ENCODE measurements around the gene TM7SF2. TPM values are rescaled to one million over a fixed set of nuclear protein-coding genes. Genes with fewer than 3 reads are reported as not detected.

TM7SF2 gene
- total and polyA plus RNA-seq, 2 of the 13 experiments (the other 11 are each of a cell fraction or from before 2014, with no cell fraction given) = 56.0 to 66.9 TPM

- no peak for TF ChIP-seq ZNF775 (CRISPR knock-in tag; IDR thresholded peaks at IDR 0.05; ENCODE audit: borderline replicate concordance)
- TF ChIP-seq GTF3A (CRISPR knock-in tag; conservative IDR thresholded peaks at IDR 0.05) = no peak; the same call in 1 of the 2 replicates
- TF ChIP-seq ELF4 (CRISPR knock-in tag; IDR thresholded peaks at IDR 0.05; ENCODE audit: borderline replicate concordance) = peak; percentile 81; the same call in 1 of the 2 replicates
- no peak for TF ChIP-seq ZNF800 (CRISPR knock-in tag; IDR thresholded peaks at IDR 0.05)
- TF ChIP-seq ZMAT5 (CRISPR knock-in tag; IDR thresholded peaks at IDR 0.05; ENCODE audit: borderline replicate concordance, low read depth) = no peak
- peak; percentile 67; the same call in 1 of the 2 replicates for TF ChIP-seq THRA (CRISPR knock-in tag; IDR thresholded peaks at IDR 0.05; ENCODE audit: borderline replicate concordance)
- TF ChIP-seq SATB2 (CRISPR knock-in tag; IDR thresholded peaks at IDR 0.05) = no peak
- no peak for TF ChIP-seq ZNF468 (CRISPR knock-in tag; IDR thresholded peaks at IDR 0.05)
- no peak for TF ChIP-seq ZHX1 (CRISPR knock-in tag; IDR thresholded peaks at IDR 0.05; ENCODE audit: low read depth)
- TF ChIP-seq STAG1 (CRISPR knock-in tag; IDR thresholded peaks at IDR 0.05) = no peak
- TF ChIP-seq ZNF570 (CRISPR knock-in tag; IDR thresholded peaks at IDR 0.05; ENCODE audit: borderline replicate concordance) = no peak
- TF ChIP-seq ZNF20 (CRISPR knock-in tag; IDR thresholded peaks at IDR 0.05) = no peak
- peak; percentile 98; the same call in 1 of the 2 replicates for TF ChIP-seq IRF2 (CRISPR knock-in tag; IDR thresholded peaks at IDR 0.05)
- no peak; the same call in 1 of the 2 replicates for TF ChIP-seq XBP1 (CRISPR knock-in tag; IDR thresholded peaks at IDR 0.05)
- no peak for TF ChIP-seq ZNF367 (CRISPR knock-in tag; IDR thresholded peaks at IDR 0.05; ENCODE audit: borderline replicate concordance)
- TF ChIP-seq CBX5 (CRISPR knock-in tag; IDR thresholded peaks at IDR 0.05; ENCODE audit: borderline replicate concordance) = peak; percentile 82; the same call in 1 of the 2 replicates
- peak; percentile 52; the same call in 1 of the 2 replicates for TF ChIP-seq ARNTL (CRISPR knock-in tag; IDR thresholded peaks at IDR 0.05)
- TF ChIP-seq SKIL (CRISPR knock-in tag; IDR thresholded peaks at IDR 0.05; ENCODE audit: borderline replicate concordance) = no peak
- TF ChIP-seq TP53 (CRISPR knock-in tag; conservative IDR thresholded peaks at IDR 0.05) = peak; percentile 67; the same call in 1 of the 2 replicates
- TF ChIP-seq HHEX (CRISPR knock-in tag; IDR thresholded peaks at IDR 0.05) = no peak
Measured at GRCh38 chr11:65095974-65096806, 15.5 kb upstream of the TM7SF2 start, which contains the start of gene VPS51 (continued).

Measured in HepG2 (cell line).